ENCODE results near the gene TUBGCP6. TPM values are rescaled to one million over a fixed set of nuclear protein-coding genes. Genes with fewer than 3 reads are reported as not detected.

The TUBGCP6 gene
- polyA plus RNA-seq, 1 donor from 2014 or later = 74.5 TPM

GRCh38 chr22:50208430-50208938, 36.3 kb downstream of the TUBGCP6 start:
- Histone ChIP-seq H3K9ac (ENCODE audit: low read length) (no peak overlapping the region), H3K36me3 (ENCODE audit: insufficient read depth, low read length) (peaks cover 5% of the 10 kb centered on the region), H3K4me3 (ENCODE audit: low read length) (no peak overlapping the region), H3K27me3 (ENCODE audit: insufficient read depth, low read depth, low read length) (no peaks in the 10 kb centered on the region), H3K9me3 (ENCODE audit: low read length) (no peaks in the 10 kb centered on the region), H3K79me2 (replicated peaks; ENCODE audit: insufficient read depth, low read length) (peaks cover 3% of the 10 kb centered on the region), H3F3A (ENCODE audit: insufficient read depth, low read length, poor library complexity, severe bottlenecking) (no peaks in the 10 kb centered on the region), H3K4me2 (ENCODE audit: low read length) (no peak overlapping the region), H4K20me1 (ENCODE audit: insufficient read depth) (no peaks in the 10 kb centered on the region), H3K27ac (ENCODE audit: low read length) (no peak overlapping the region), H2AFZ (ENCODE audit: low read depth, low read length) (no peak overlapping the region), H3K9me2 (ENCODE audit: insufficient read depth, low read length) (no peaks in the 10 kb centered on the region)
- no peak for TF ChIP-seq POLR2AphosphoS5 (IDR thresholded peaks at IDR 0.05)
- TF ChIP-seq EP300 (conservative IDR thresholded peaks at IDR 0.05; ENCODE audit: poor library complexity, severe bottlenecking) = no peak
- TF ChIP-seq MXI1 (conservative IDR thresholded peaks at IDR 0.05; ENCODE audit: poor library complexity, severe bottlenecking) = no peak
- TF ChIP-seq RAD21 (conservative IDR thresholded peaks at IDR 0.05) = no peak
- TF ChIP-seq, protein P1, sequence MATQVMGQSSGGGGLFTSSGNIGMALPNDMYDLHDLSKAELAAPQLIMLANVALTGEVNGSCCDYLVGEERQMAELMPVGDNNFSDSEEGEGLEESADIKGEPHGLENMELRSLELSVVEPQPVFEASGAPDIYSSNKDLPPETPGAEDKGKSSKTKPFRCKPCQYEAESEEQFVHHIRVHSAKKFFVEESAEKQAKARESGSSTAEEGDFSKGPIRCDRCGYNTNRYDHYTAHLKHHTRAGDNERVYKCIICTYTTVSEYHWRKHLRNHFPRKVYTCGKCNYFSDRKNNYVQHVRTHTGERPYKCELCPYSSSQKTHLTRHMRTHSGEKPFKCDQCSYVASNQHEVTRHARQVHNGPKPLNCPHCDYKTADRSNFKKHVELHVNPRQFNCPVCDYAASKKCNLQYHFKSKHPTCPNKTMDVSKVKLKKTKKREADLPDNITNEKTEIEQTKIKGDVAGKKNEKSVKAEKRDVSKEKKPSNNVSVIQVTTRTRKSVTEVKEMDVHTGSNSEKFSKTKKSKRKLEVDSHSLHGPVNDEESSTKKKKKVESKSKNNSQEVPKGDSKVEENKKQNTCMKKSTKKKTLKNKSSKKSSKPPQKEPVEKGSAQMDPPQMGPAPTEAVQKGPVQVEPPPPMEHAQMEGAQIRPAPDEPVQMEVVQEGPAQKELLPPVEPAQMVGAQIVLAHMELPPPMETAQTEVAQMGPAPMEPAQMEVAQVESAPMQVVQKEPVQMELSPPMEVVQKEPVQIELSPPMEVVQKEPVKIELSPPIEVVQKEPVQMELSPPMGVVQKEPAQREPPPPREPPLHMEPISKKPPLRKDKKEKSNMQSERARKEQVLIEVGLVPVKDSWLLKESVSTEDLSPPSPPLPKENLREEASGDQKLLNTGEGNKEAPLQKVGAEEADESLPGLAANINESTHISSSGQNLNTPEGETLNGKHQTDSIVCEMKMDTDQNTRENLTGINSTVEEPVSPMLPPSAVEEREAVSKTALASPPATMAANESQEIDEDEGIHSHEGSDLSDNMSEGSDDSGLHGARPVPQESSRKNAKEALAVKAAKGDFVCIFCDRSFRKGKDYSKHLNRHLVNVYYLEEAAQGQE (IDR thresholded peaks at IDR 0.05; ENCODE audit: borderline replicate concordance) = no peak
- TF ChIP-seq CTCF (IDR thresholded peaks at IDR 0.05; ENCODE audit: poor library complexity, severe bottlenecking) = no peak
- TF ChIP-seq TAF1 (IDR thresholded peaks at IDR 0.05; ENCODE audit: low read depth) = no peak

GRCh38 chr22:50207383-50208140, 37.3 kb downstream of the TUBGCP6 start:
- H3K4me3 ChIP-seq (ENCODE audit: low read length) = no peak overlapping the region
- H3K36me3 ChIP-seq (ENCODE audit: insufficient read depth, low read length) = peaks cover 11% of the 10 kb centered on the region
- no peak overlapping the region for H3K9ac ChIP-seq (ENCODE audit: low read length)
- H3K79me2 ChIP-seq (replicated peaks; ENCODE audit: insufficient read depth, low read length) = peaks cover 10% of the 10 kb centered on the region
- H3F3A ChIP-seq (ENCODE audit: insufficient read depth, low read length, poor library complexity, severe bottlenecking) = no peaks in the 10 kb centered on the region
- no peaks in the 10 kb centered on the region for H3K9me3 ChIP-seq (ENCODE audit: low read length)
- H3K27ac ChIP-seq (ENCODE audit: low read length) = no peak overlapping the region
- H2AFZ ChIP-seq (ENCODE audit: low read depth, low read length) = no peak overlapping the region
- TF ChIP-seq MXI1 (conservative IDR thresholded peaks at IDR 0.05; ENCODE audit: poor library complexity, severe bottlenecking) (no peak), RAD21 (conservative IDR thresholded peaks at IDR 0.05) (no peak), CTCF (IDR thresholded peaks at IDR 0.05; ENCODE audit: poor library complexity, severe bottlenecking) (no peak), TAF1 (IDR thresholded peaks at IDR 0.05; ENCODE audit: low read depth) (no peak), EZH2 (IDR thresholded peaks at IDR 0.05; ENCODE audit: borderline replicate concordance, insufficient read depth, low read length, poor library complexity, severe bottlenecking) (no peak), EP300 (conservative IDR thresholded peaks at IDR 0.05; ENCODE audit: poor library complexity, severe bottlenecking) (no peak), POLR2AphosphoS5 (IDR thresholded peaks at IDR 0.05) (no peak), SMC3 (conservative IDR thresholded peaks at IDR 0.05; ENCODE audit: poor library complexity) (no peak)
- TF ChIP-seq, protein P1 (IDR thresholded peaks at IDR 0.05; ENCODE audit: borderline replicate concordance) = no peak
- no peaks in the 10 kb centered on the region for H3K9me2 ChIP-seq (ENCODE audit: insufficient read depth, low read length)
- H3K27me3 ChIP-seq (ENCODE audit: insufficient read depth, low read depth, low read length) = no peaks in the 10 kb centered on the region
- no peak overlapping the region for H3K4me2 ChIP-seq (ENCODE audit: low read length)
- H4K20me1 ChIP-seq (ENCODE audit: insufficient read depth) = no peaks in the 10 kb centered on the region

All from neural cell (in vitro differentiated cells).